CD4-positive, alpha-beta T cell treated with Interferon gamma for 1 hour (primary cell): Measurements from ENCODE around the gene TMEM165.

Source experiments
- DNase-seq: peaks from one replicate; pipeline ENCODE4 v3.0.0-alpha.2; 2020

TMEM165 gene

DNA sequence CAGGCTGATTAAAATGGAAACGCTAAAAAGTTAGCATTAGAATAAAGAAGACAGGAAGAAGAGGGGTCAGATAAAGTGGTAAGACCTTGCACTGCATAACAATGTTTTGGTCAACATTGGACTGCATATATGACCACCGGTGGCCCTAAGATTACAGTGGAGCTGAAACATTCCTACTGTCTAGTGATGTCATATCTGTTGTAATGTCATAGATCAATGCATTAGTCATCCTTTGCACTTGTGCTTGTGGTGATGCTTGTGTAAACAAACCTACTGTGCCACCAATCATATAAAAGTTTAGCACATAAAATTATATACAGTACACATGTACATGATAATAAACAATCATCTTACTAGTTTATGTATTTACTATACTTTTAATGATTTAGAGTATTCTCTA is 73.0 kb downstream of the TMEM165 start:
- DNase-seq: no peak

DNA sequence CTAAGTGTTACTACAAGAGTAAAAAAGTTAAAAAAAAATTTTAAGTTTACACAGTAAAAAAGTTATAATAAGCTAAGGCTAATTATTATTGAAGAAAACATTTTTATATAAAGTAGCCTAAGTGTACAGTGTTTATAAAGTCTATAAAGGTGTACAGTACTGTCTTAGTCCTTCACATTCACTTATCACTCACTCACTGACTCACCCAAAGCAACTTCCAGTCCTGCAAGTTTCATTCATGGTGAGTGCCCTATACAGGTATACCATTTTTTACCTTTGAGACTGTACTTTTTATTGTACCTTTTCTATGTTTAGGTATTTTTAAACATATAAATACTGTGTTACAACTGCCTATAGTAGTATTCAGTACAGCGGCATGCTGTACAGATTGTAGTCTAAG is 74.2 kb downstream of the TMEM165 start:
- DNase-seq: no peak
